Gastroesophageal sphincter (tissue), 3 donors: ENCODE measurements around the gene CCDC85A.

Source experiments
- EP300 ChIP-seq: sonication (generic); formaldehyde crosslinking; IDR thresholded peaks from one replicate; pipeline ENCODE4 v1.6.1; 2017; ENCODE audit warnings: antibody characterized with exemption, mild to moderate bottlenecking
- TF ChIP-seq, protein P1 (sequence below), 4 experiments: fragments of 200-600 bp in 2 of 4; fragments of 450-650 bp in 2 of 4; sonication (generic) in 1 of 4; IDR thresholded peaks; one replicate each; pipeline ENCODE4 v1.5.1; 2017 to 2019; ENCODE audit warnings: antibody characterized with exemption in 4 of 4, mild to moderate bottlenecking in 2 of 4, moderate library complexity in 2 of 4

DNA sequence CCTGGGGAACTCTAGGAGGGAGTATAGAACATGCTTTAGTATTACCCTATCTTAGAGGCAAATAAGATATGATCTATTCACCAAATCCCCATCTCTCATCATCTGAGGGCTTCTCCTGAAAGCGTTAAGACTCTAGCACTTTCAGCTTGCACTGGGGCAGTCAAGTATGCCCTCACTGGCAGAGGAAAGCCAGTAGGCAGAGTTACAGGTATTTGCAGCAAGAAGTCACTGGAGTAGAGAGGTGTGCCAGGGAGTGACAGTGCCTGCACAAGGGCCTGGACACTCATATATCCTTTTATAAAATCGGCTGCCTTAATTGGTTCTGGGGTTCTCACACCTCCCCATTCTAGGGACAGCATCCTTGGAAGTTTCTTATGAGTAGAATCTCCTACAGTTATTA lies 31.9 kb upstream of the CCDC85A start:
- TF ChIP-seq EP300 = no peak
- TF ChIP-seq, protein P1, sequence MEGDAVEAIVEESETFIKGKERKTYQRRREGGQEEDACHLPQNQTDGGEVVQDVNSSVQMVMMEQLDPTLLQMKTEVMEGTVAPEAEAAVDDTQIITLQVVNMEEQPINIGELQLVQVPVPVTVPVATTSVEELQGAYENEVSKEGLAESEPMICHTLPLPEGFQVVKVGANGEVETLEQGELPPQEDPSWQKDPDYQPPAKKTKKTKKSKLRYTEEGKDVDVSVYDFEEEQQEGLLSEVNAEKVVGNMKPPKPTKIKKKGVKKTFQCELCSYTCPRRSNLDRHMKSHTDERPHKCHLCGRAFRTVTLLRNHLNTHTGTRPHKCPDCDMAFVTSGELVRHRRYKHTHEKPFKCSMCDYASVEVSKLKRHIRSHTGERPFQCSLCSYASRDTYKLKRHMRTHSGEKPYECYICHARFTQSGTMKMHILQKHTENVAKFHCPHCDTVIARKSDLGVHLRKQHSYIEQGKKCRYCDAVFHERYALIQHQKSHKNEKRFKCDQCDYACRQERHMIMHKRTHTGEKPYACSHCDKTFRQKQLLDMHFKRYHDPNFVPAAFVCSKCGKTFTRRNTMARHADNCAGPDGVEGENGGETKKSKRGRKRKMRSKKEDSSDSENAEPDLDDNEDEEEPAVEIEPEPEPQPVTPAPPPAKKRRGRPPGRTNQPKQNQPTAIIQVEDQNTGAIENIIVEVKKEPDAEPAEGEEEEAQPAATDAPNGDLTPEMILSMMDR (IDR thresholded peaks at IDR 0.05) = no peak
